NCI-H524 (cell line): ENCODE data around the gene HIRA.

Experiments used
- DNase-seq, 2 experiments: peaks; one replicate each; lab custom pipeline; 2025; lab: John Stamatoyannopoulos, UW

The HIRA gene

GRCh38 chr22:19431649-19432132 is at the start of gene HIRA:
Gene HIRA, minus strand, starts transcription at chr22:19431733. Its CDS starts 257 bp downstream, at chr22:19431476.
- DNase-seq = peak; percentile 62 to 81

- DNase-seq = no peak
Measured at GRCh38 chr22:19480789-19481188, 49.3 kb upstream of the HIRA start.

- no peak for DNase-seq
Measured at GRCh38 chr22:19480173-19480568, 48.6 kb upstream of the HIRA start.

- DNase-seq = peak; percentile 96 to 98
Measured at GRCh38 chr22:19479355-19480172, 48.0 kb upstream of the HIRA start, which contains the start of gene CDC45. Gene CDC45, plus strand, starts transcription at chr22:19479920. Its CDS starts 49 bp downstream, at chr22:19479969.

GRCh38 chr22:19478901-19479354 is 47.4 kb upstream of the HIRA start, which contains the start of gene UFD1:
Gene UFD1, minus strand, starts transcription at chr22:19479193. Its CDS starts 108 bp downstream, at chr22:19479085.
- DNase-seq = peak; percentile 77 to 82

GRCh38 chr22:19478045-19478900 is 46.7 kb upstream of the HIRA start:
- peak in 1 of 2 experiments; percentile 25 for DNase-seq

- peak in 1 of 2 experiments; percentile 17 for DNase-seq
Measured at GRCh38 chr22:19477321-19478044, 46.0 kb upstream of the HIRA start.

- no peak for DNase-seq
Measured at GRCh38 chr22:19476023-19476422, 44.5 kb upstream of the HIRA start.

- DNase-seq = no peak
Measured at GRCh38 chr22:19473578-19473977, 42.0 kb upstream of the HIRA start.

- DNase-seq = no peak
Measured at GRCh38 chr22:19472233-19472632, 40.7 kb upstream of the HIRA start.

GRCh38 chr22:19471572-19471971 is 40.0 kb upstream of the HIRA start:
- DNase-seq = no peak

- DNase-seq = no peak
Measured at GRCh38 chr22:19470010-19470409, 38.5 kb upstream of the HIRA start.

GRCh38 chr22:19469421-19469820 is 37.9 kb upstream of the HIRA start:
- no peak for DNase-seq

- no peak for DNase-seq
Measured at GRCh38 chr22:19467912-19468311, 36.4 kb upstream of the HIRA start.

- no peak for DNase-seq
Measured at GRCh38 chr22:19466848-19467752, 35.6 kb upstream of the HIRA start.

- no peak for DNase-seq
Measured at GRCh38 chr22:19466126-19466716, 34.7 kb upstream of the HIRA start.

GRCh38 chr22:19464975-19465374 is 33.4 kb upstream of the HIRA start:
- no peak for DNase-seq

GRCh38 chr22:19464546-19464945 is 33.0 kb upstream of the HIRA start:
- DNase-seq = no peak

GRCh38 chr22:19463491-19464469 is 32.2 kb upstream of the HIRA start:
- DNase-seq = no peak
